B cell (primary cell): ENCODE data around the gene CSE1L. TPM values are rescaled to one million over a fixed set of nuclear protein-coding genes. Genes with fewer than 3 reads are reported as not detected.

ENCODE experiments used
- ATAC-seq: fragments of 200-7000 bp; cut with Tn5 transposase; one replicate; pipeline ENCODE4 v1.10.0; 2021; ENCODE audit warnings: low read depth, mild to moderate bottlenecking, moderate number of reproducible peaks, moderate library complexity
- CTCF ChIA-PET: fragments of 350-600 bp; sonication (Branson Sonifier 250); formaldehyde crosslinking; loops from one replicate; lab custom pipeline; 2021; ENCODE audit warnings: antibody characterized with exemption, inconsistent platforms; lab: Charles Lee
- POLR2A ChIA-PET: fragments of 350-600 bp; sonication (Branson Sonifier 250); formaldehyde crosslinking; loops from one replicate; lab custom pipeline; 2021; ENCODE audit warnings: antibody characterized with exemption; lab: Charles Lee
- DNase-seq: peaks from one replicate; pipeline ENCODE4 v3.0.0; 2013
- H2AFZ ChIP-seq: 2 replicates; pipeline ENCODE4 v1.6.1; 2012; ENCODE audit warnings: mild to moderate bottlenecking, low read depth, low read length; ENCODE audit not compliant: insufficient read depth, poor library complexity, severe bottlenecking
- H3K27ac ChIP-seq, 2 donors: 1 replicate in 1 of 2; 2 replicates in 1 of 2; pipeline ENCODE4 v1.5.1; 2012 to 2013; ENCODE audit warnings: low read length in 2 of 2, mild to moderate bottlenecking in 2 of 2, moderate library complexity in 1 of 2
- H3K27me3 ChIP-seq, 4 experiments: fragments of 200-600 bp in 1 of 4; sonication (generic) in 1 of 4; replicated peaks in 1 of 4; 1 replicate in 2 of 4; 2 replicates in 2 of 4; pipeline versions ENCODE4 v1.6.1 to v1.7.0; 2013 to 2016; ENCODE audit warnings: low read length in 3 of 4, mild to moderate bottlenecking in 2 of 4, mixed read lengths in 1 of 4, moderate library complexity in 1 of 4; ENCODE audit not compliant: insufficient read depth in 4 of 4, control insufficient read depth in 3 of 4; ENCODE audit errors: control extremely low read depth in 1 of 4
- H3K36me3 ChIP-seq, 2 experiments: replicated peaks in 1 of 2; 1 replicate in 1 of 2; 2 replicates in 1 of 2; pipeline versions ENCODE4 v1.6.1 to v1.7.1; 2013; ENCODE audit warnings: low read length in 1 of 2; ENCODE audit not compliant: insufficient read depth in 2 of 2, control insufficient read depth in 1 of 2; ENCODE audit errors: control extremely low read depth in 1 of 2, extremely low read depth in 1 of 2
- H3K4me1 ChIP-seq, 2 donors: fragments of 200-600 bp in 1 of 2; sonication (generic) in 1 of 2; 1 replicate in 1 of 2; 2 replicates in 1 of 2; pipeline versions ENCODE4 v1.5.1 to v1.6.1; 2013 to 2017; ENCODE audit warnings: low read length in 2 of 2; ENCODE audit not compliant: control insufficient read depth in 2 of 2, insufficient read depth in 2 of 2
- H3K4me2 ChIP-seq: replicated peaks from 2 replicates; pipeline ENCODE3; 2012; ENCODE audit warnings: mild to moderate bottlenecking, low read depth, low read length; ENCODE audit not compliant: poor library complexity, severe bottlenecking
- H3K4me3 ChIP-seq, 5 experiments: fragments of 200-600 bp in 1 of 5; sonication (generic) in 1 of 5; 1 replicate in 3 of 5; 2 replicates in 2 of 5; pipeline versions ENCODE4 v1.5.1 to v1.7.0; 2011 to 2016; ENCODE audit warnings: low read length in 4 of 5, mild to moderate bottlenecking in 4 of 5, low read depth in 2 of 5, control low read depth in 1 of 5, moderate library complexity in 1 of 5; ENCODE audit not compliant: insufficient read depth in 1 of 5; ENCODE audit errors: control extremely low read depth in 1 of 5, extremely low read depth in 1 of 5
- H3K79me2 ChIP-seq: fragments of 200-600 bp; sonication (generic); one replicate; pipeline ENCODE4 v1.6.0; 2016; ENCODE audit warnings: low read length; ENCODE audit not compliant: control insufficient read depth, insufficient read depth
- H3K9ac ChIP-seq: fragments of 200-600 bp; sonication (generic); 2 replicates; pipeline ENCODE4 v1.6.1; 2017; ENCODE audit warnings: mild to moderate bottlenecking, low read length, moderate library complexity
- H3K9me3 ChIP-seq, 3 donors: one replicate each; pipeline versions ENCODE4 v1.6.1 to v1.7.1; 2013; ENCODE audit warnings: low read length in 2 of 3; ENCODE audit not compliant: control insufficient read depth in 2 of 3, insufficient read depth in 1 of 3; ENCODE audit errors: control extremely low read depth in 1 of 3
- H4K20me1 ChIP-seq: 2 replicates; pipeline ENCODE4 v1.6.0; 2012; ENCODE audit warnings: mild to moderate bottlenecking, low read length; ENCODE audit not compliant: insufficient read depth, control insufficient read depth, poor library complexity, severe bottlenecking
- H3K27ac Mint-ChIP-seq: one replicate; pipeline ENCODE4 v1.8.0; 2021; ENCODE audit warnings: mixed read lengths
- H3K27me3 Mint-ChIP-seq: one replicate; pipeline ENCODE4 v1.8.0; 2021; ENCODE audit warnings: mixed read lengths
- H3K4me1 Mint-ChIP-seq: one replicate; pipeline ENCODE4 v1.8.0; 2021; ENCODE audit warnings: mixed read lengths
- H3K4me3 Mint-ChIP-seq: one replicate; pipeline ENCODE4 v1.8.0; 2021; ENCODE audit warnings: mixed read lengths
- H3K9me3 Mint-ChIP-seq: one replicate; pipeline ENCODE4 v1.8.0; 2022; ENCODE audit warnings: mixed read lengths; ENCODE audit not compliant: insufficient read depth
- EZH2 ChIP-seq: IDR thresholded peaks from 2 replicates; pipeline ENCODE4 v1.6.1; 2012; ENCODE audit warnings: borderline replicate concordance, low read depth, mild to moderate bottlenecking, moderate library complexity, low read length; ENCODE audit not compliant: insufficient read depth, poor library complexity, severe bottlenecking
- WGBS: methylation state at CpG from one replicate; pipeline ENCODE4 v1.1.5; 2013; ENCODE audit warnings: missing lambda C conversion rate; ENCODE audit not compliant: insufficient coverage; 5-methylcytosine and 5-hydroxymethylcytosine counted together
- intact Hi-C: fragments of 100-400 bp; cut with micrococcal nuclease; formaldehyde crosslinking; loops from one replicate; pipeline ENCODE4 v1.10.0; 2022
- polyA plus RNA-seq: library from polyadenylated mRNA; depleted of rRNA; stranded (reverse); fragments of >200 nt; gene quantifications from 2 replicates; pipeline ENCODE4 v1.2.3, GENCODE V29; 2012
- total RNA-seq, 2 donors: library from RNA; stranded (reverse); fragments of 120-200 nt in 1 of 2; gene quantifications; 1 replicate in 1 of 2; 2 replicates in 1 of 2; pipeline versions ENCODE4 v1.2.3 to v1.2.4, GENCODE V29; 2013 to 2022
- TF ChIP-seq, protein P1 (sequence below): fragments of 200-600 bp; IDR thresholded peaks from one replicate; pipeline ENCODE4 v1.8.0; 2022; ENCODE audit warnings: antibody characterized with exemption, mild to moderate bottlenecking

CSE1L gene
- total and polyA plus RNA-seq, 2 donors (not counting 1 experiment from before 2014, with no cell fraction given) = 7.6 to 38.0 TPM

- no peaks in the 10 kb centered on the region for H3K79me2 ChIP-seq
- DNase-seq (no peak), ATAC-seq (no peak)
- no peak overlapping the region for H3K4me2 ChIP-seq
- ChIA-PET POLR2A (no interaction called here), CTCF (interaction anchor here (1.0 kb wide), 1 partner anchor 16 kb away, joined by 3 read pairs; no protein-coding TSS in a partner anchor)
- TF ChIP-seq EZH2 = no peak
- TF ChIP-seq, protein P1, sequence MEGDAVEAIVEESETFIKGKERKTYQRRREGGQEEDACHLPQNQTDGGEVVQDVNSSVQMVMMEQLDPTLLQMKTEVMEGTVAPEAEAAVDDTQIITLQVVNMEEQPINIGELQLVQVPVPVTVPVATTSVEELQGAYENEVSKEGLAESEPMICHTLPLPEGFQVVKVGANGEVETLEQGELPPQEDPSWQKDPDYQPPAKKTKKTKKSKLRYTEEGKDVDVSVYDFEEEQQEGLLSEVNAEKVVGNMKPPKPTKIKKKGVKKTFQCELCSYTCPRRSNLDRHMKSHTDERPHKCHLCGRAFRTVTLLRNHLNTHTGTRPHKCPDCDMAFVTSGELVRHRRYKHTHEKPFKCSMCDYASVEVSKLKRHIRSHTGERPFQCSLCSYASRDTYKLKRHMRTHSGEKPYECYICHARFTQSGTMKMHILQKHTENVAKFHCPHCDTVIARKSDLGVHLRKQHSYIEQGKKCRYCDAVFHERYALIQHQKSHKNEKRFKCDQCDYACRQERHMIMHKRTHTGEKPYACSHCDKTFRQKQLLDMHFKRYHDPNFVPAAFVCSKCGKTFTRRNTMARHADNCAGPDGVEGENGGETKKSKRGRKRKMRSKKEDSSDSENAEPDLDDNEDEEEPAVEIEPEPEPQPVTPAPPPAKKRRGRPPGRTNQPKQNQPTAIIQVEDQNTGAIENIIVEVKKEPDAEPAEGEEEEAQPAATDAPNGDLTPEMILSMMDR = no peak
- no peaks in the 10 kb centered on the region for H3K4me1 ChIP-seq
- no peaks in the 10 kb centered on the region for H3K27me3 ChIP-seq
- H3K36me3 ChIP-seq = peaks cover 11 to 58% of the 10 kb centered on the region in 2 experiments
- H3K27me3 Mint-ChIP-seq = no peaks in the 10 kb centered on the region
- H3K27ac ChIP-seq = no peak overlapping the region
- 80% methylated on average over 1 of the region's 3 CpGs for WGBS
- no peaks in the 10 kb centered on the region for H3K9me3 Mint-ChIP-seq
- intact Hi-C loops = no loop called here
- no peak overlapping the region for H3K4me3 Mint-ChIP-seq
- no peak overlapping the region for H2AFZ ChIP-seq
- H3K4me1 Mint-ChIP-seq = no peaks in the 10 kb centered on the region
- no peaks in the 10 kb centered on the region for H3K9me3 ChIP-seq
- no peak overlapping the region for H3K4me3 ChIP-seq
- H3K9ac ChIP-seq = no peak overlapping the region
- H3K27ac Mint-ChIP-seq = no peak overlapping the region
- H4K20me1 ChIP-seq = no peaks in the 10 kb centered on the region
Measured at GRCh38 chr20:48999890-49000870, 45.9 kb upstream of the CSE1L start.

DNA sequence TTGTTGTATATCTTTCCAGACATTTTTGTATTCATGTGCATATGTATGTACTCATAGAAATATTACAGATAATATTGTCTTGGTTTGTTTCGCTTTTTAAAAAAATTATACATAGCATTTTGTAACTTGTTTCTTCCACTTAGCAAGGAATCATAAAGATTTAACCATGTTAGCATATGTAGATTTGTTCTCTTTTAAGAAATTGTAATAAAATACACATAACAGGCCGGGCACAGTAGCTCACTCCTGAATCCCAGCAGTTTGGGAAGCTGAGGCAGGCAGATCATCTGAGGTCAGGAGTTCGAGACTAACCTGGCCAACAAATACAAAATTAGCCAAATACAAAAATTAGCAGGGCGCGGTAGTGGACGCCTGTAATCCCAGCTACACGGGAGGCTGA, 44.4 kb upstream of the CSE1L start:
- H2AFZ ChIP-seq = no peak overlapping the region
- H3K79me2 ChIP-seq = no peaks in the 10 kb centered on the region
- WGBS = 95% methylated on average over 4 of the region's 7 CpGs
- POLR2A ChIA-PET = no interaction called here
- DNase-seq (no peak), ATAC-seq (no peak)
- H3K4me3 Mint-ChIP-seq = no peak overlapping the region
- CTCF ChIA-PET = no interaction called here
- no peaks in the 10 kb centered on the region for H3K27me3 ChIP-seq
- no peak overlapping the region for H3K9ac ChIP-seq
- no peak overlapping the region for H3K4me3 ChIP-seq
- no peaks in the 10 kb centered on the region for H3K9me3 Mint-ChIP-seq
- TF ChIP-seq, protein P1 = no peak
- TF ChIP-seq EZH2 = no peak
- H3K9me3 ChIP-seq = no peaks in the 10 kb centered on the region
- no peaks in the 10 kb centered on the region for H4K20me1 ChIP-seq
- no peaks in the 10 kb centered on the region for H3K4me1 Mint-ChIP-seq
- no peaks in the 10 kb centered on the region for H3K27me3 Mint-ChIP-seq
- no peaks in the 10 kb centered on the region for H3K4me1 ChIP-seq
- intact Hi-C loops = no loop called here
- no peak overlapping the region for H3K4me2 ChIP-seq
- H3K27ac Mint-ChIP-seq = no peak overlapping the region
- H3K27ac ChIP-seq = no peak overlapping the region
- peaks cover 8 to 51% of the 10 kb centered on the region in 2 experiments for H3K36me3 ChIP-seq
